GM23338 (cell line): ENCODE results near the gene PPM1H. TPM values are rescaled to one million over a fixed set of nuclear protein-coding genes. Genes with fewer than 3 reads are reported as not detected.
A peak's percentile ranks its signal among the peaks of the same experiment; 100 is the strongest.

Experiments used
- ATAC-seq: fragments of 200-7000 bp; cut with Tn5 transposase; 3 replicates; pipeline ENCODE4 v1.9.1; 2020
- DNase-seq: peaks from one replicate; pipeline ENCODE4 v3.0.0-alpha.2; 2015; ENCODE audit warnings: low spot score
- H2AFZ ChIP-seq: fragments of 200-600 bp; sonication (generic); 2 replicates; pipeline ENCODE4 v1.8.0; 2016; ENCODE audit warnings: antibody characterized with exemption, mild to moderate bottlenecking, moderate library complexity
- H3F3A ChIP-seq: fragments of 200-600 bp; sonication (generic); replicated peaks from 2 replicates; pipeline ENCODE4 v1.8.0; 2017; ENCODE audit warnings: antibody characterized with exemption, mixed run types, low read depth
- H3K27ac ChIP-seq: fragments of 200-600 bp; sonication (generic); 2 replicates; pipeline ENCODE4 v1.6.1; 2016; ENCODE audit warnings: low read depth
- H3K27me3 ChIP-seq: fragments of 200-600 bp; sonication (generic); 2 replicates; pipeline ENCODE4 v1.8.0; 2016; ENCODE audit warnings: mild to moderate bottlenecking, mixed run types, moderate library complexity; ENCODE audit not compliant: insufficient read depth
- H3K36me3 ChIP-seq: fragments of 200-600 bp; sonication (generic); 2 replicates; pipeline ENCODE4 v1.8.0; 2016; ENCODE audit warnings: mild to moderate bottlenecking; ENCODE audit not compliant: insufficient read depth
- H3K4me1 ChIP-seq: fragments of 200-600 bp; sonication (generic); 2 replicates; pipeline ENCODE4 v1.8.0; 2016; ENCODE audit warnings: mild to moderate bottlenecking, moderate library complexity; ENCODE audit not compliant: insufficient read depth
- H3K4me2 ChIP-seq: fragments of 200-600 bp; sonication (generic); 2 replicates; pipeline ENCODE4 v1.7.1; 2017; ENCODE audit warnings: mixed run types
- H3K4me3 ChIP-seq: fragments of 200-600 bp; sonication (generic); 2 replicates; pipeline ENCODE4 v1.6.1; 2016; ENCODE audit warnings: mixed run types
- H3K79me2 ChIP-seq: fragments of 200-600 bp; sonication (generic); replicated peaks from 2 replicates; pipeline ENCODE4 v1.8.0; 2017; ENCODE audit warnings: mild to moderate bottlenecking; ENCODE audit not compliant: insufficient read depth
- H3K9me2 ChIP-seq: fragments of 200-600 bp; sonication (generic); 2 replicates; pipeline ENCODE4 v1.8.0; 2017; ENCODE audit not compliant: insufficient read depth
- H4K20me1 ChIP-seq: fragments of 200-600 bp; sonication (generic); replicated peaks from 2 replicates; pipeline ENCODE4 v1.8.0; 2017; ENCODE audit warnings: mild to moderate bottlenecking; ENCODE audit not compliant: insufficient read depth
- H3K27ac Mint-ChIP-seq: 2 replicates; pipeline ENCODE4 v1.8.0; 2020; ENCODE audit warnings: inconsistent platforms, mild to moderate bottlenecking, moderate library complexity, mixed read lengths
- H3K27me3 Mint-ChIP-seq: 3 replicates; pipeline ENCODE4 v1.8.0; 2022; ENCODE audit warnings: low read depth, mild to moderate bottlenecking, moderate library complexity, mixed read lengths, inconsistent platforms; ENCODE audit not compliant: insufficient read depth, poor library complexity
- H3K36me3 Mint-ChIP-seq: 3 replicates; pipeline ENCODE4 v1.8.0; 2021; ENCODE audit warnings: low read depth, mild to moderate bottlenecking, inconsistent platforms, moderate library complexity, mixed read lengths
- H3K4me1 Mint-ChIP-seq: 3 replicates; pipeline ENCODE4 v1.8.0; 2020; ENCODE audit warnings: mild to moderate bottlenecking, inconsistent platforms, mixed read lengths
- H3K4me3 Mint-ChIP-seq: 3 replicates; pipeline ENCODE4 v1.8.0; 2021; ENCODE audit warnings: moderate library complexity, mild to moderate bottlenecking, inconsistent platforms, mixed read lengths
- H3K9me3 Mint-ChIP-seq: 3 replicates; pipeline ENCODE4 v1.8.0; 2020; ENCODE audit warnings: moderate library complexity, mild to moderate bottlenecking, inconsistent platforms, mixed read lengths
- JUNB ChIP-seq: IDR thresholded peaks from one replicate; pipeline ENCODE4 v1.6.1; 2016; ENCODE audit warnings: antibody characterized with exemption; ENCODE audit not compliant: unreplicated experiment
- NANOG ChIP-seq: IDR thresholded peaks from 2 replicates; pipeline ENCODE4 v1.6.1; 2016; ENCODE audit warnings: antibody characterized with exemption, borderline replicate concordance
- REST ChIP-seq: IDR thresholded peaks from one replicate; pipeline ENCODE4 v1.6.1; 2018; ENCODE audit warnings: antibody characterized with exemption; ENCODE audit not compliant: unreplicated experiment
- ZNF114 ChIP-seq: fragments of 250-450 bp; sonication (Bioruptor Pico); IDR thresholded peaks from 2 replicates; pipeline ENCODE4 v1.5.0; 2020; ENCODE audit warnings: mild to moderate bottlenecking, moderate library complexity
- ZNF331 ChIP-seq: fragments of 250-450 bp; sonication (Bioruptor Pico); IDR thresholded peaks from 2 replicates; pipeline ENCODE4 v1.5.0; 2020; ENCODE audit warnings: low read depth, mild to moderate bottlenecking, moderate library complexity
- ZNF462 ChIP-seq: fragments of 250-450 bp; sonication (Bioruptor Pico); IDR thresholded peaks from 2 replicates; pipeline ENCODE4 v1.5.0; 2020; ENCODE audit warnings: mild to moderate bottlenecking, moderate library complexity
- polyA plus RNA-seq: library from polyadenylated mRNA; unstranded; fragments of >200 nt; fragmentation: Nextera tagmentation; extraction: Ambion mirVana; gene quantifications from 2 replicates; pipeline ENCODE4 v1.2.1, GENCODE V29; 2016
- total RNA-seq: library from RNA; depleted of rRNA; stranded (reverse); fragments of >200 nt; shearing (Covaris generic); gene quantifications from 2 replicates; pipeline ENCODE4 v1.2.3, GENCODE V29; 2014

Gene PPM1H
- total and polyA plus RNA-seq, 2 experiments from 2014 or later: 11.4 to 41.2 TPM

GRCh38 chr12:62655666-62656151, 279.2 kb downstream of the PPM1H start (continued):
- TF ChIP-seq REST (no peak), ZNF331 (CRISPR knock-in tag) (no peak), NANOG (no peak), JUNB (no peak), ZNF114 (CRISPR knock-in tag) (no peak)

GRCh38 chr12:62654326-62655241, 280.4 kb downstream of the PPM1H start:
- Mint-ChIP-seq H3K27ac (peak overlapping the region; percentile 85), H3K9me3 (peaks cover 4% of the 10 kb centered on the region; the same call in 2 of the 3 replicates), H3K4me1 (peaks cover 80% of the 10 kb centered on the region), H3K36me3 (peaks cover 21% of the 10 kb centered on the region), H3K27me3 (peaks cover 47% of the 10 kb centered on the region), H3K4me3 (peak overlapping the region; percentile 45; the same call in 2 of the 3 replicates)
- H3K4me1 ChIP-seq: peaks cover 75% of the 10 kb centered on the region
- no peak overlapping the region for H2AFZ ChIP-seq
- H3K9me2 ChIP-seq: no peaks in the 10 kb centered on the region
- ATAC-seq (peak; percentile 5; the same call in 1 of the 3 replicates), DNase-seq (peak; percentile 49)
- H3K4me2 ChIP-seq: peak overlapping the region; percentile 24
- H3F3A ChIP-seq: peaks cover 5% of the 10 kb centered on the region; the same call in 1 of the 2 replicates
- H3K27me3 ChIP-seq: peaks cover 20% of the 10 kb centered on the region; the same call in 1 of the 2 replicates
- H4K20me1 ChIP-seq: no peaks in the 10 kb centered on the region
- H3K4me3 ChIP-seq: no peak overlapping the region
- TF ChIP-seq ZNF462 (CRISPR knock-in tag): no peak
- no peak for TF ChIP-seq NANOG
- H3K79me2 ChIP-seq: no peaks in the 10 kb centered on the region
- H3K36me3 ChIP-seq: no peaks in the 10 kb centered on the region
- peak overlapping the region; percentile 27; the same call in 1 of the 2 replicates for H3K27ac ChIP-seq
